GM12878 (cell line): ENCODE measurements around the gene FDXACB1.

Source experiments
- CTCF ChIP-seq, 3 experiments: IDR thresholded peaks in 2 of 3; conservative IDR thresholded peaks in 1 of 3; 2 replicates each; pipeline ENCODE4 v1.5.1; 2011; ENCODE audit warnings: low read depth in 3 of 3, low read length in 3 of 3, mild to moderate bottlenecking in 3 of 3, control low read depth in 2 of 3, moderate library complexity in 2 of 3, inconsistent platforms in 1 of 3, mixed read lengths in 1 of 3; ENCODE audit not compliant: control insufficient read depth in 2 of 3, insufficient read depth in 1 of 3; ENCODE audit errors: extremely low read depth in 1 of 3
- POLR2A ChIP-seq: IDR thresholded peaks from 2 replicates; pipeline ENCODE4 v1.6.1; 2011; ENCODE audit warnings: low read depth, mild to moderate bottlenecking, low read length
- PRDM15 ChIP-seq: fragments of 450-650 bp; formaldehyde crosslinking; IDR thresholded peaks from 2 replicates; pipeline ENCODE4 v1.4.0; 2020; ENCODE audit warnings: mild to moderate bottlenecking, moderate library complexity
- SUZ12 ChIP-seq: fragments of 200-600 bp; sonication (generic); IDR thresholded peaks from one replicate; pipeline ENCODE4 v1.6.1; 2018; ENCODE audit warnings: antibody characterized with exemption, mild to moderate bottlenecking; ENCODE audit not compliant: unreplicated experiment
- TF ChIP-seq, protein P1 (sequence below): fragments of 450-650 bp; conservative IDR thresholded peaks from 2 replicates; pipeline ENCODE4 v1.6.1; 2017; ENCODE audit warnings: mild to moderate bottlenecking, moderate library complexity

GRCh38 chr11:111851636-111852035, 27.3 kb downstream of the FDXACB1 start:
- TF ChIP-seq PRDM15 (CRISPR knock-in tag) (no peak), CTCF (IDR thresholded peaks at IDR 0.05 in 2 of 3, conservative IDR thresholded peaks at IDR 0.05 in 1 of 3; ENCODE audit: control insufficient read depth in 2 of 3, extremely low read depth in 1 of 3, insufficient read depth in 1 of 3, low read depth in 3 of 3, low read length in 3 of 3) (peak in 2 of 3 experiments; percentile 34 to 39; a peak in 3 of 6 replicates), POLR2A (no peak), SUZ12 (no peak)
- TF ChIP-seq, protein P1, sequence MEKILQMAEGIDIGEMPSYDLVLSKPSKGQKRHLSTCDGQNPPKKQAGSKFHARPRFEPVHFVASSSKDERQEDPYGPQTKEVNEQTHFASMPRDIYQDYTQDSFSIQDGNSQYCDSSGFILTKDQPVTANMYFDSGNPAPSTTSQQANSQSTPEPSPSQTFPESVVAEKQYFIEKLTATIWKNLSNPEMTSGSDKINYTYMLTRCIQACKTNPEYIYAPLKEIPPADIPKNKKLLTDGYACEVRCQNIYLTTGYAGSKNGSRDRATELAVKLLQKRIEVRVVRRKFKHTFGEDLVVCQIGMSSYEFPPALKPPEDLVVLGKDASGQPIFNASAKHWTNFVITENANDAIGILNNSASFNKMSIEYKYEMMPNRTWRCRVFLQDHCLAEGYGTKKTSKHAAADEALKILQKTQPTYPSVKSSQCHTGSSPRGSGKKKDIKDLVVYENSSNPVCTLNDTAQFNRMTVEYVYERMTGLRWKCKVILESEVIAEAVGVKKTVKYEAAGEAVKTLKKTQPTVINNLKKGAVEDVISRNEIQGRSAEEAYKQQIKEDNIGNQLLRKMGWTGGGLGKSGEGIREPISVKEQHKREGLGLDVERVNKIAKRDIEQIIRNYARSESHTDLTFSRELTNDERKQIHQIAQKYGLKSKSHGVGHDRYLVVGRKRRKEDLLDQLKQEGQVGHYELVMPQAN = no peak
